ENCODE results near the gene FRY.

GRCh38 chr13:32208860-32209259 lies 177.3 kb downstream of the FRY start:
- TF ChIP-seq CTCF (IDR thresholded peaks at IDR 0.05; ENCODE audit: low read depth, low read length) (no peak), EZH2phosphoT487 (IDR thresholded peaks at IDR 0.05; ENCODE audit: low read depth) (no peak)
